Measurements from ENCODE around the gene KATNAL1. TPM values are rescaled to one million over a fixed set of nuclear protein-coding genes. Genes with fewer than 3 reads are reported as not detected.

Gene KATNAL1
- total RNA-seq, 1 experiment from 2014 or later, result 14.2 TPM

GRCh38 chr13:30194906-30195305 lies 112.4 kb downstream of the KATNAL1 start (continued):
- no peak for TF ChIP-seq OVOL2 (CRISPR knock-in tag; IDR thresholded peaks at IDR 0.05; ENCODE audit: borderline replicate concordance)
- no peak for TF ChIP-seq GTF2I (CRISPR knock-in tag; conservative IDR thresholded peaks at IDR 0.05)
- no peak for TF ChIP-seq ZNF281 (CRISPR knock-in tag; IDR thresholded peaks at IDR 0.05)

GRCh38 chr13:30193279-30194234 lies 113.8 kb downstream of the KATNAL1 start:
- H3K4me1 Mint-ChIP-seq, result peaks cover 33% of the 10 kb centered on the region
- ATAC-seq (no peak), DNase-seq (ENCODE audit: low spot score) (no peak)
- no peak overlapping the region; the same call in 1 of the 2 replicates for H3K27ac Mint-ChIP-seq
- TF ChIP-seq FOXP4 (CRISPR knock-in tag; IDR thresholded peaks at IDR 0.05), result no peak
- TF ChIP-seq OVOL2 (CRISPR knock-in tag; IDR thresholded peaks at IDR 0.05; ENCODE audit: borderline replicate concordance), result no peak
- TF ChIP-seq GTF2I (CRISPR knock-in tag; conservative IDR thresholded peaks at IDR 0.05), result no peak
- no peak for TF ChIP-seq FOXK1 (CRISPR knock-in tag; IDR thresholded peaks at IDR 0.05)
- no peak for TF ChIP-seq ZNF138 (CRISPR knock-in tag; conservative IDR thresholded peaks at IDR 0.05)
- no peak for TF ChIP-seq HMGA2 (CRISPR knock-in tag; IDR thresholded peaks at IDR 0.05)
- no peak for TF ChIP-seq MYBL2 (CRISPR knock-in tag; IDR thresholded peaks at IDR 0.05)
- TF ChIP-seq E2F1 (CRISPR knock-in tag; IDR thresholded peaks at IDR 0.05), result no peak
- no peak for TF ChIP-seq RELA (CRISPR knock-in tag; IDR thresholded peaks at IDR 0.05; ENCODE audit: borderline replicate concordance)
- TF ChIP-seq TEAD1 (CRISPR knock-in tag; IDR thresholded peaks at IDR 0.05), result no peak
- no peak for TF ChIP-seq SOX15 (CRISPR knock-in tag; IDR thresholded peaks at IDR 0.05)
- no peak for TF ChIP-seq TEAD4 (CRISPR knock-in tag; IDR thresholded peaks at IDR 0.05)
- TF ChIP-seq ZBTB21 (CRISPR knock-in tag; IDR thresholded peaks at IDR 0.05; ENCODE audit: borderline replicate concordance), result no peak
- no peak for TF ChIP-seq USF2 (CRISPR knock-in tag; IDR thresholded peaks at IDR 0.05)
- no peak for TF ChIP-seq ERG (CRISPR knock-in tag; IDR thresholded peaks at IDR 0.05)
- TF ChIP-seq CREB1 (CRISPR knock-in tag; IDR thresholded peaks at IDR 0.05), result no peak
- TF ChIP-seq ZMAT4 (CRISPR knock-in tag; IDR thresholded peaks at IDR 0.05), result no peak
- ChIA-PET CTCF (interaction anchor here (2.0 kb wide), 1 partner anchor 61 kb away, joined by 6 read pairs; no protein-coding TSS in a partner anchor), POLR2A (no interaction called here)
- no peaks in the 10 kb centered on the region; the same call in 1 of the 2 replicates for H3K27me3 Mint-ChIP-seq (ENCODE audit: low read depth)
- no peaks in the 10 kb centered on the region for H3K36me3 Mint-ChIP-seq
- no peaks in the 10 kb centered on the region for H3K9me3 Mint-ChIP-seq
- no peak overlapping the region for H3K4me3 Mint-ChIP-seq

Measured in WTC11 (cell line).